WTC11 (cell line): ENCODE data around the gene ROBO1. TPM values are rescaled to one million over a fixed set of nuclear protein-coding genes. Genes with fewer than 3 reads are reported as not detected.

Experiments
- ATAC-seq: fragments of 200-7000 bp; cut with Tn5 transposase; 2 replicates; pipeline ENCODE4 v1.10.0; 2021; ENCODE audit warnings: mild to moderate bottlenecking, moderate library complexity
- CTCF ChIA-PET: fragments of 300-600 bp; sonication (Branson Sonifier 250); formaldehyde crosslinking; loops from one replicate; lab custom pipeline; 2021; ENCODE audit warnings: antibody characterized with exemption; lab: Charles Lee
- POLR2A ChIA-PET: fragments of 350-600 bp; sonication (Branson Sonifier 250); formaldehyde crosslinking; loops from one replicate; lab custom pipeline; 2021; ENCODE audit warnings: antibody characterized with exemption; lab: Charles Lee
- DNase-seq: peaks from one replicate; pipeline ENCODE4 v3.0.0; 2021; ENCODE audit warnings: low spot score
- H3K27ac Mint-ChIP-seq: 2 replicates; pipeline ENCODE4 v1.8.0; 2021; ENCODE audit warnings: mixed read lengths
- H3K27me3 Mint-ChIP-seq: 2 replicates; pipeline ENCODE4 v1.8.0; 2021; ENCODE audit warnings: low read depth, mild to moderate bottlenecking, moderate library complexity, mixed read lengths
- H3K36me3 Mint-ChIP-seq: 2 replicates; pipeline ENCODE4 v1.8.0; 2021; ENCODE audit warnings: mixed read lengths
- H3K4me1 Mint-ChIP-seq: 2 replicates; pipeline ENCODE4 v1.8.0; 2022; ENCODE audit warnings: mixed read lengths
- H3K4me3 Mint-ChIP-seq: 2 replicates; pipeline ENCODE4 v1.8.0; 2021; ENCODE audit warnings: mild to moderate bottlenecking, moderate library complexity, mixed read lengths
- H3K9me3 Mint-ChIP-seq: 2 replicates; pipeline ENCODE4 v1.8.0; 2021; ENCODE audit warnings: mixed read lengths
- AR ChIP-seq: fragments of 250-450 bp; sonication (Bioruptor Pico); IDR thresholded peaks from 2 replicates; pipeline ENCODE4 v1.9.0; 2021; ENCODE audit warnings: mild to moderate bottlenecking
- CTCF ChIP-seq: fragments of 200-600 bp; IDR thresholded peaks from 2 replicates; pipeline ENCODE4 v1.8.0; 2022; ENCODE audit warnings: antibody characterized with exemption
- FOXJ3 ChIP-seq: sonication (generic); formaldehyde crosslinking; IDR thresholded peaks from 2 replicates; pipeline ENCODE4 v1.9.0; 2021; ENCODE audit warnings: missing genetic modification reagents, mild to moderate bottlenecking, borderline replicate concordance
- GTF2I ChIP-seq: fragments of 250-450 bp; sonication (Bioruptor Pico); conservative IDR thresholded peaks from 2 replicates; pipeline ENCODE4 v1.4.0; 2021; ENCODE audit warnings: mild to moderate bottlenecking
- HMGA2 ChIP-seq: fragments of 250-450 bp; sonication (Bioruptor Pico); IDR thresholded peaks from 2 replicates; pipeline ENCODE4 v1.4.0; 2021; ENCODE audit warnings: mild to moderate bottlenecking, moderate library complexity
- JUN ChIP-seq: sonication (generic); formaldehyde crosslinking; IDR thresholded peaks from 2 replicates; pipeline ENCODE4 v1.8.0; 2023; ENCODE audit warnings: mild to moderate bottlenecking, missing genetic modification reagents
- SMAD4 ChIP-seq: sonication (generic); formaldehyde crosslinking; IDR thresholded peaks from 2 replicates; pipeline ENCODE4 v1.8.0; 2022; ENCODE audit warnings: mild to moderate bottlenecking, missing genetic modification reagents
- ZNF121 ChIP-seq: sonication (generic); formaldehyde crosslinking; IDR thresholded peaks from 2 replicates; pipeline ENCODE4 v1.8.0; 2023; ENCODE audit warnings: missing genetic modification reagents
- ZNF232 ChIP-seq: sonication (generic); formaldehyde crosslinking; IDR thresholded peaks from 2 replicates; pipeline ENCODE4 v1.8.0; 2022; ENCODE audit warnings: mild to moderate bottlenecking, missing genetic modification reagents
- total RNA-seq: library from RNA; stranded (reverse); gene quantifications from 3 replicates; pipeline ENCODE4 v1.2.3, GENCODE V29; 2021
- TF ChIP-seq, protein P1 (sequence below): sonication (generic); formaldehyde crosslinking; IDR thresholded peaks from 2 replicates; pipeline ENCODE4 v1.8.1; 2023; ENCODE audit warnings: mild to moderate bottlenecking, missing genetic modification reagents, moderate library complexity
- TF ChIP-seq, protein P2 (sequence below): sonication (generic); formaldehyde crosslinking; IDR thresholded peaks from 2 replicates; pipeline ENCODE4 v1.8.1; 2023; ENCODE audit warnings: mild to moderate bottlenecking, missing genetic modification reagents
- TF ChIP-seq, protein P3 (sequence below): sonication (generic); formaldehyde crosslinking; IDR thresholded peaks from 2 replicates; pipeline ENCODE4 v1.8.0; 2023; ENCODE audit warnings: mild to moderate bottlenecking, missing genetic modification reagents

ROBO1 gene
- total RNA-seq, 1 experiment from 2014 or later: 90.9 TPM

- Mint-ChIP-seq H3K4me1 (peaks cover 29% of the 10 kb centered on the region), H3K27ac (no peak overlapping the region), H3K27me3 (no peaks in the 10 kb centered on the region), H3K9me3 (peaks cover 15% of the 10 kb centered on the region), H3K4me3 (no peak overlapping the region), H3K36me3 (peaks cover 11% of the 10 kb centered on the region)
- no peak for ATAC-seq
- POLR2A ChIA-PET: no interaction called here
- no peak for DNase-seq
- TF ChIP-seq, protein P1, sequence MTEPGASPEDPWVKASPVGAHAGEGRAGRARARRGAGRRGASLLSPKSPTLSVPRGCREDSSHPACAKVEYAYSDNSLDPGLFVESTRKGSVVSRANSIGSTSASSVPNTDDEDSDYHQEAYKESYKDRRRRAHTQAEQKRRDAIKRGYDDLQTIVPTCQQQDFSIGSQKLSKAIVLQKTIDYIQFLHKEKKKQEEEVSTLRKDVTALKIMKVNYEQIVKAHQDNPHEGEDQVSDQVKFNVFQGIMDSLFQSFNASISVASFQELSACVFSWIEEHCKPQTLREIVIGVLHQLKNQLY (CRISPR knock-in tag): no peak
- TF ChIP-seq, protein P2, sequence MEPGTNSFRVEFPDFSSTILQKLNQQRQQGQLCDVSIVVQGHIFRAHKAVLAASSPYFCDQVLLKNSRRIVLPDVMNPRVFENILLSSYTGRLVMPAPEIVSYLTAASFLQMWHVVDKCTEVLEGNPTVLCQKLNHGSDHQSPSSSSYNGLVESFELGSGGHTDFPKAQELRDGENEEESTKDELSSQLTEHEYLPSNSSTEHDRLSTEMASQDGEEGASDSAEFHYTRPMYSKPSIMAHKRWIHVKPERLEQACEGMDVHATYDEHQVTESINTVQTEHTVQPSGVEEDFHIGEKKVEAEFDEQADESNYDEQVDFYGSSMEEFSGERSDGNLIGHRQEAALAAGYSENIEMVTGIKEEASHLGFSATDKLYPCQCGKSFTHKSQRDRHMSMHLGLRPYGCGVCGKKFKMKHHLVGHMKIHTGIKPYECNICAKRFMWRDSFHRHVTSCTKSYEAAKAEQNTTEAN (CRISPR knock-in tag): no peak
- TF ChIP-seq HMGA2 (CRISPR knock-in tag) (no peak), ZNF232 (no peak), ZNF121 (CRISPR knock-in tag) (no peak), FOXJ3 (CRISPR knock-in tag) (no peak), SMAD4 (CRISPR knock-in tag) (no peak), GTF2I (CRISPR knock-in tag) (no peak), AR (CRISPR knock-in tag) (no peak), CTCF (no peak), JUN (CRISPR knock-in tag) (no peak)
- TF ChIP-seq, protein P3, sequence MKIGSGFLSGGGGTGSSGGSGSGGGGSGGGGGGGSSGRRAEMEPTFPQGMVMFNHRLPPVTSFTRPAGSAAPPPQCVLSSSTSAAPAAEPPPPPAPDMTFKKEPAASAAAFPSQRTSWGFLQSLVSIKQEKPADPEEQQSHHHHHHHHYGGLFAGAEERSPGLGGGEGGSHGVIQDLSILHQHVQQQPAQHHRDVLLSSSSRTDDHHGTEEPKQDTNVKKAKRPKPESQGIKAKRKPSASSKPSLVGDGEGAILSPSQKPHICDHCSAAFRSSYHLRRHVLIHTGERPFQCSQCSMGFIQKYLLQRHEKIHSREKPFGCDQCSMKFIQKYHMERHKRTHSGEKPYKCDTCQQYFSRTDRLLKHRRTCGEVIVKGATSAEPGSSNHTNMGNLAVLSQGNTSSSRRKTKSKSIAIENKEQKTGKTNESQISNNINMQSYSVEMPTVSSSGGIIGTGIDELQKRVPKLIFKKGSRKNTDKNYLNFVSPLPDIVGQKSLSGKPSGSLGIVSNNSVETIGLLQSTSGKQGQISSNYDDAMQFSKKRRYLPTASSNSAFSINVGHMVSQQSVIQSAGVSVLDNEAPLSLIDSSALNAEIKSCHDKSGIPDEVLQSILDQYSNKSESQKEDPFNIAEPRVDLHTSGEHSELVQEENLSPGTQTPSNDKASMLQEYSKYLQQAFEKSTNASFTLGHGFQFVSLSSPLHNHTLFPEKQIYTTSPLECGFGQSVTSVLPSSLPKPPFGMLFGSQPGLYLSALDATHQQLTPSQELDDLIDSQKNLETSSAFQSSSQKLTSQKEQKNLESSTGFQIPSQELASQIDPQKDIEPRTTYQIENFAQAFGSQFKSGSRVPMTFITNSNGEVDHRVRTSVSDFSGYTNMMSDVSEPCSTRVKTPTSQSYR (CRISPR knock-in tag): no peak
- TF ChIP-seq, all 79 proteins: peak for 0
- CTCF ChIA-PET: interaction anchor here (1.1 kb wide), 1 partner anchor 281 kb away, joined by 3 read pairs; no protein-coding TSS in a partner anchor
These were observed 400.7 kb downstream of the ROBO1 start for GRCh38 chr3:79367066-79367465.

DNA sequence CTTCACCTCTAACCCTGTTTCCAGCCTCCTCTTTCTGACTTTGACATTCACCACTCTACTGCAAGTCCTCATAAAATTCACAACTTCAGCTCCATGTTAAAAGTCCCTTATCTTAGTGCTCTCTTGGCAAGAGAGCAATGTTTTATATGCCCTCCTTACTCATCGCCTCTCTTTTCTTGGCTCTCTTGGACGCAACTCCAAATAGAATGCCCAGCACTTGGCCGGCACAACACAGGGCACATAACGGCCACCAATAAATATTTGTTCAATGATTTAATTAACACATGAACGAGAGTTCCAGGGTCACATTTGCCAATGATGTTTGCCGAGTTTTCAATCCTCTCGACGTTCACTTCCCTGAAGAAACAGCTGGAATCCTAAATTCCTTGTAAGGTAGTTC, 401.4 kb downstream of the ROBO1 start:
- ChIA-PET POLR2A (no interaction called here), CTCF (no interaction called here)
- no peak for DNase-seq

More for the DNA sequence above, 401.4 kb downstream of the ROBO1 start:
- H3K4me1 Mint-ChIP-seq: peaks cover 33% of the 10 kb centered on the region
- peak overlapping the region; percentile 39; the same call in 1 of the 2 replicates for H3K27ac Mint-ChIP-seq
- no peak overlapping the region for H3K4me3 Mint-ChIP-seq
- no peaks in the 10 kb centered on the region for H3K27me3 Mint-ChIP-seq
- peaks cover 12% of the 10 kb centered on the region for H3K9me3 Mint-ChIP-seq
- H3K36me3 Mint-ChIP-seq: peaks cover 6% of the 10 kb centered on the region
- ATAC-seq: no peak
- no peak for TF ChIP-seq CTCF
